H9 (cell line): ENCODE data around the gene CACNB2. TPM values are rescaled to one million over a fixed set of nuclear protein-coding genes. Genes with fewer than 3 reads are reported as not detected.

Source experiments
- DNase-seq: peaks from one replicate; pipeline ENCODE4 v3.0.0-alpha.2; 2017
- H2AFZ ChIP-seq: one replicate; pipeline ENCODE4 v1.6.1; 2013; ENCODE audit warnings: mild to moderate bottlenecking, low read length, control low read depth, moderate library complexity
- H2AK5ac ChIP-seq: 2 replicates; pipeline ENCODE4 v1.6.1; 2013; ENCODE audit warnings: low read length, control low read depth, mixed read lengths; ENCODE audit not compliant: insufficient read length
- H2BK120ac ChIP-seq: one replicate; pipeline ENCODE4 v1.6.1; 2013; ENCODE audit warnings: low read depth, mild to moderate bottlenecking, low read length, control low read depth, inconsistent platforms; ENCODE audit not compliant: poor library complexity, severe bottlenecking
- H2BK12ac ChIP-seq: 2 replicates; pipeline ENCODE4 v1.6.1; 2013; ENCODE audit warnings: low read length, control low read depth, mixed read lengths, low read depth; ENCODE audit not compliant: insufficient read length
- H2BK15ac ChIP-seq: 2 replicates; pipeline ENCODE4 v1.6.1; 2013; ENCODE audit warnings: low read depth, low read length, control low read depth
- H2BK20ac ChIP-seq: one replicate; pipeline ENCODE4 v1.6.1; 2013; ENCODE audit warnings: low read depth, mild to moderate bottlenecking, low read length, control low read depth, inconsistent platforms; ENCODE audit not compliant: poor library complexity, severe bottlenecking
- H2BK5ac ChIP-seq: 2 replicates; pipeline ENCODE4 v1.6.1; 2013; ENCODE audit warnings: low read length, control low read depth, mixed read lengths; ENCODE audit not compliant: insufficient read length
- H3K14ac ChIP-seq: 2 replicates; pipeline ENCODE4 v1.6.1; 2013; ENCODE audit warnings: low read length, control low read depth; ENCODE audit not compliant: insufficient read depth
- H3K18ac ChIP-seq: 2 replicates; pipeline ENCODE4 v1.6.1; 2013; ENCODE audit warnings: low read depth, mild to moderate bottlenecking, mixed read lengths, low read length, control low read depth; ENCODE audit not compliant: insufficient read length
- H3K23ac ChIP-seq: 2 replicates; pipeline ENCODE4 v1.6.1; 2013; ENCODE audit warnings: low read length, control low read depth, mixed read lengths, low read depth; ENCODE audit not compliant: insufficient read length
- H3K23me2 ChIP-seq: 2 replicates; pipeline ENCODE4 v1.6.1; 2013; ENCODE audit warnings: low read depth, mild to moderate bottlenecking, mixed read lengths, low read length, control low read depth; ENCODE audit not compliant: insufficient read length, poor library complexity, severe bottlenecking
- H3K27ac ChIP-seq: 2 replicates; pipeline ENCODE4 v1.5.1; 2013; ENCODE audit warnings: low read length, control low read depth, mixed read lengths, low read depth; ENCODE audit not compliant: insufficient read length
- H3K27me3 ChIP-seq: 2 replicates; pipeline ENCODE4 v1.6.1; 2013; ENCODE audit warnings: low read length, control low read depth, inconsistent platforms; ENCODE audit not compliant: insufficient read depth
- H3K4ac ChIP-seq: 2 replicates; pipeline ENCODE4 v1.6.1; 2013; ENCODE audit warnings: low read depth, mild to moderate bottlenecking, control low read depth, inconsistent platforms, low read length, moderate library complexity
- H3K4me1 ChIP-seq: 2 replicates; pipeline ENCODE4 v1.6.1; 2013; ENCODE audit warnings: low read length, control low read depth, inconsistent platforms; ENCODE audit not compliant: insufficient read depth
- H3K4me2 ChIP-seq: 2 replicates; pipeline ENCODE4 v1.6.1; 2013; ENCODE audit warnings: low read length, control low read depth, mixed read lengths; ENCODE audit not compliant: insufficient read length, insufficient read depth
- H3K56ac ChIP-seq: 2 replicates; pipeline ENCODE4 v1.6.1; 2013; ENCODE audit warnings: low read depth, mild to moderate bottlenecking, mixed read lengths, low read length, control low read depth; ENCODE audit not compliant: insufficient read length
- H3K79me1 ChIP-seq: 2 replicates; pipeline ENCODE4 v1.6.1; 2013; ENCODE audit warnings: low read depth, mild to moderate bottlenecking, moderate library complexity, low read length, control low read depth, inconsistent platforms; ENCODE audit not compliant: insufficient read depth, poor library complexity, severe bottlenecking
- H3K79me2 ChIP-seq: 2 replicates; pipeline ENCODE4 v1.6.1; 2013; ENCODE audit warnings: low read length, control low read depth, inconsistent platforms; ENCODE audit not compliant: insufficient read depth
- H3K9ac ChIP-seq: 2 replicates; pipeline ENCODE4 v1.6.1; 2013; ENCODE audit warnings: low read length, control low read depth, mixed read lengths; ENCODE audit not compliant: insufficient read length; ENCODE audit errors: extremely low read depth
- H3K9me3 ChIP-seq: one replicate; pipeline ENCODE4 v1.6.1; 2013; ENCODE audit warnings: low read depth, low read length, inconsistent platforms; ENCODE audit not compliant: control insufficient read depth
- H3T11ph ChIP-seq: one replicate; pipeline ENCODE4 v1.6.1; 2013; ENCODE audit warnings: mild to moderate bottlenecking, low read length, control low read depth, inconsistent platforms
- H4K20me1 ChIP-seq: one replicate; pipeline ENCODE4 v1.6.1; 2013; ENCODE audit not compliant: control insufficient read depth, insufficient read length, insufficient read depth
- H4K5ac ChIP-seq: 2 replicates; pipeline ENCODE4 v1.6.1; 2013; ENCODE audit warnings: low read depth, mild to moderate bottlenecking, mixed read lengths, low read length, control low read depth; ENCODE audit not compliant: insufficient read length
- H4K8ac ChIP-seq: replicated peaks from 2 replicates; pipeline ENCODE4 v1.6.1; 2013; ENCODE audit warnings: low read length, control low read depth, mixed read lengths, low read depth; ENCODE audit not compliant: insufficient read length
- H4K91ac ChIP-seq: 2 replicates; pipeline ENCODE4 v1.6.1; 2013; ENCODE audit warnings: low read depth, mild to moderate bottlenecking, moderate library complexity, mixed read lengths, low read length, control low read depth; ENCODE audit not compliant: insufficient read length
- H3K27ac Mint-ChIP-seq, 3 experiments: 2 replicates in 2 of 3; 3 replicates in 1 of 3; pipeline ENCODE4 v1.8.0; 2020 to 2021; ENCODE audit warnings: mixed read lengths in 3 of 3, mild to moderate bottlenecking in 1 of 3, moderate library complexity in 1 of 3
- H3K27me3 Mint-ChIP-seq: 2 replicates; pipeline ENCODE4 v1.8.0; 2021; ENCODE audit warnings: low read depth, mild to moderate bottlenecking, moderate library complexity, mixed read lengths
- H3K36me3 Mint-ChIP-seq, 3 experiments: 2 replicates in 2 of 3; 3 replicates in 1 of 3; pipeline ENCODE4 v1.8.0; 2020 to 2021; ENCODE audit warnings: low read depth in 3 of 3, mixed read lengths in 3 of 3; ENCODE audit not compliant: insufficient read depth in 1 of 3
- H3K4me1 Mint-ChIP-seq, 2 experiments: 2 replicates each; pipeline ENCODE4 v1.8.0; 2020; ENCODE audit warnings: mixed read lengths in 2 of 2
- H3K4me3 Mint-ChIP-seq, 2 experiments: 2 replicates in 1 of 2; 3 replicates in 1 of 2; pipeline ENCODE4 v1.8.0; 2020 to 2021; ENCODE audit warnings: mild to moderate bottlenecking in 2 of 2, mixed read lengths in 2 of 2, moderate library complexity in 1 of 2
- H3K9me3 Mint-ChIP-seq, 2 experiments: 2 replicates in 1 of 2; 3 replicates in 1 of 2; pipeline ENCODE4 v1.8.0; 2020; ENCODE audit warnings: mild to moderate bottlenecking in 2 of 2, mixed read lengths in 2 of 2, moderate library complexity in 1 of 2
- CTCF ChIP-seq: fragments of 200-600 bp; sonication (generic); conservative IDR thresholded peaks from 3 replicates; pipeline ENCODE4 v1.8.0; 2021; ENCODE audit warnings: antibody characterized with exemption, mild to moderate bottlenecking
- WGBS: extraction: QIAGEN DNeasy Blood & Tissue Kit; methylation state at CpG from one replicate; pipeline ENCODE4 v1.1.7; 2013; ENCODE audit warnings: missing lambda C conversion rate, low lambda C conversion rate, mixed read lengths; ENCODE audit not compliant: insufficient read length; ENCODE audit errors: extremely low coverage; 5-methylcytosine and 5-hydroxymethylcytosine counted together
- total RNA-seq: library from RNA; stranded (reverse); gene quantifications from 2 replicates; pipeline ENCODE4 v1.2.1, GENCODE V29; 2021

CACNB2 gene
- total RNA-seq, 1 experiment from 2014 or later = 2.6 TPM

DNA sequence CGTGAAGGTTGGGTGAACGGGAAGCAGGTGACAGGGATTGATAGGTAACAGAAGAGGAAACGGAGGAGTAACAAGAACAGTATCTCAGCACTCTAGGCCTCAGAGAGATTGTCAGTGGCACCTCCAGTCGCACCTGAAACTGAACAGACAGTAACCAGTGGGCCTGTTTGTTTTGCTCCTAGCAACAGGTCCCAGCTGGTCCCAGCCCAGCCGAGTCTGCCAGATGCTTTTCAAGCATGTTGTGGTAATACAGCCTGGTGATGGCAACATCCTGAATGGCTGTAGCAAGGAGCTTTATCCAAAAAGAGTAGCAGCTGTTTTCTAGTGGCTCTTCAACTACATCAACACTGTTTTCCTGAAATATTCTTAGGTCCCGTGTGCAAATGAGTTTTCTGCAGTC lies 4.7 kb downstream of the CACNB2 start:
- Mint-ChIP-seq H3K36me3 (no peaks in the 10 kb centered on the region), H3K4me3 (no peak overlapping the region), H3K9me3 (no peaks in the 10 kb centered on the region), H3K27ac (no peak overlapping the region), H3K4me1 (peaks cover 4 to 19% of the 10 kb centered on the region in 2 experiments), H3K27me3 (peaks cover 24% of the 10 kb centered on the region)
- H3T11ph ChIP-seq = no peak overlapping the region
- H2BK120ac ChIP-seq = no peak overlapping the region
- no peak overlapping the region for H4K8ac ChIP-seq
- no peak overlapping the region for H3K4ac ChIP-seq
- H3K23ac ChIP-seq = no peak overlapping the region
- no peaks in the 10 kb centered on the region for H3K79me2 ChIP-seq
- no peaks in the 10 kb centered on the region for H4K20me1 ChIP-seq
- no peak overlapping the region for H2BK5ac ChIP-seq
- H2BK20ac ChIP-seq = no peak overlapping the region
- WGBS = no CpG with 5 or more reads among the region's 6 CpGs
- no peaks in the 10 kb centered on the region; the same call in 1 of the 2 replicates for H3K27me3 ChIP-seq
- H4K5ac ChIP-seq = no peak overlapping the region
- H4K91ac ChIP-seq = no peak overlapping the region
- H3K9me3 ChIP-seq = no peaks in the 10 kb centered on the region
- DNase-seq = no peak
- no peaks in the 10 kb centered on the region for H3K79me1 ChIP-seq
- H3K18ac ChIP-seq = no peak overlapping the region
- no peak overlapping the region for H2AFZ ChIP-seq
- H3K4me2 ChIP-seq = no peak overlapping the region
- peaks cover 15% of the 10 kb centered on the region for H3K23me2 ChIP-seq
- H3K56ac ChIP-seq = no peak overlapping the region
- no peak for TF ChIP-seq CTCF
- no peak overlapping the region for H3K14ac ChIP-seq
- H3K4me1 ChIP-seq = no peaks in the 10 kb centered on the region
- H2BK12ac ChIP-seq = no peak overlapping the region
- no peak overlapping the region for H3K27ac ChIP-seq
- H2BK15ac ChIP-seq = no peak overlapping the region
- no peak overlapping the region for H3K9ac ChIP-seq
- no peak overlapping the region for H2AK5ac ChIP-seq
